Neural cell (in vitro differentiated cells): Measurements from ENCODE around the gene LSM6. TPM values are rescaled to one million over a fixed set of nuclear protein-coding genes. Genes with fewer than 3 reads are reported as not detected.

Source experiments
- H2AFZ ChIP-seq: fragments of 200-600, 300-800 bp; sonication (generic), shearing (Covaris generic); 2 replicates; pipeline ENCODE4 v1.6.0; 2014; ENCODE audit warnings: low read depth, mild to moderate bottlenecking, antibody characterized with exemption, low read length, moderate library complexity
- H3F3A ChIP-seq: fragments of 200-600 bp; shearing (Covaris generic); 2 replicates; pipeline ENCODE4 v1.6.1; 2016; ENCODE audit warnings: mild to moderate bottlenecking, moderate library complexity, mixed read lengths, antibody characterized with exemption, low read length; ENCODE audit not compliant: insufficient read depth, poor library complexity, severe bottlenecking
- H3K27ac ChIP-seq: fragments of 200-600, 300-800 bp; sonication (generic), shearing (Covaris generic); 2 replicates; pipeline ENCODE4 v1.5.1; 2014; ENCODE audit warnings: mild to moderate bottlenecking, low read length, moderate library complexity
- H3K27me3 ChIP-seq: fragments of 300-800, 200-600 bp; sonication (generic), shearing (Covaris generic); 2 replicates; pipeline ENCODE4 v1.6.0; 2014; ENCODE audit warnings: mild to moderate bottlenecking, low read depth, low read length, moderate library complexity; ENCODE audit not compliant: insufficient read depth
- H3K36me3 ChIP-seq: fragments of 300-800, 200-600 bp; sonication (generic), shearing (Covaris generic); 2 replicates; pipeline ENCODE4 v1.5.1; 2014; ENCODE audit warnings: mild to moderate bottlenecking, antibody characterized with exemption, low read length, moderate library complexity; ENCODE audit not compliant: insufficient read depth
- H3K4me2 ChIP-seq: fragments of 300-800, 200-600 bp; sonication (generic), shearing (Covaris generic); 2 replicates; pipeline ENCODE4 v1.6.0; 2014; ENCODE audit warnings: mild to moderate bottlenecking, low read length
- H3K4me3 ChIP-seq: fragments of 300-800, 200-600 bp; sonication (generic), shearing (Covaris generic); 2 replicates; pipeline ENCODE4 v1.5.1; 2014; ENCODE audit warnings: mild to moderate bottlenecking, low read length, moderate library complexity
- H3K79me2 ChIP-seq: fragments of 200-600 bp; shearing (Covaris generic); replicated peaks from 2 replicates; pipeline ENCODE4 v1.6.0; 2014; ENCODE audit warnings: mild to moderate bottlenecking, low read length, moderate library complexity; ENCODE audit not compliant: insufficient read depth
- H3K9ac ChIP-seq: fragments of 300-800, 200-600 bp; sonication (generic), shearing (Covaris generic); 2 replicates; pipeline ENCODE4 v1.6.1; 2016; ENCODE audit warnings: mild to moderate bottlenecking, low read length, mixed read lengths
- H3K9me2 ChIP-seq: fragments of 200-600 bp; shearing (Covaris generic); 2 replicates; pipeline ENCODE4 v1.6.1; 2016; ENCODE audit warnings: mild to moderate bottlenecking, low read length, mixed read lengths; ENCODE audit not compliant: insufficient read depth
- H3K9me3 ChIP-seq: fragments of 200-600, 300-800 bp; sonication (generic), shearing (Covaris generic); 2 replicates; pipeline ENCODE4 v1.6.1; 2016; ENCODE audit warnings: mild to moderate bottlenecking, mixed run types, low read length, moderate library complexity, mixed read lengths
- H4K20me1 ChIP-seq: fragments of 200-600 bp; shearing (Covaris generic); 2 replicates; pipeline ENCODE4 v1.6.1; 2016; ENCODE audit warnings: mild to moderate bottlenecking, mixed run types; ENCODE audit not compliant: insufficient read depth
- EP300 ChIP-seq: fragments of 450-650 bp; conservative IDR thresholded peaks from 2 replicates; pipeline ENCODE4 v1.6.1; 2014; ENCODE audit warnings: antibody characterized with exemption, mild to moderate bottlenecking, moderate library complexity; ENCODE audit not compliant: poor library complexity, severe bottlenecking
- EZH2 ChIP-seq: fragments of 200-600, 300-800 bp; shearing (Covaris generic), sonication (generic); IDR thresholded peaks from 2 replicates; pipeline ENCODE4 v1.6.1; 2014; ENCODE audit warnings: antibody characterized with exemption, low read length, borderline replicate concordance, mild to moderate bottlenecking; ENCODE audit not compliant: insufficient read depth, poor library complexity, severe bottlenecking
- MXI1 ChIP-seq: fragments of 450-650 bp; conservative IDR thresholded peaks from 2 replicates; pipeline ENCODE4 v1.6.1; 2014; ENCODE audit warnings: antibody characterized with exemption, mild to moderate bottlenecking; ENCODE audit not compliant: poor library complexity, severe bottlenecking
- POLR2AphosphoS5 ChIP-seq: IDR thresholded peaks from 2 replicates; pipeline ENCODE4 v1.6.1; 2012
- RAD21 ChIP-seq: fragments of 450-650 bp; conservative IDR thresholded peaks from 2 replicates; pipeline ENCODE4 v1.6.1; 2014; ENCODE audit warnings: antibody characterized with exemption, mild to moderate bottlenecking, moderate library complexity
- SMC3 ChIP-seq: fragments of 450-650 bp; conservative IDR thresholded peaks from 2 replicates; pipeline ENCODE4 v1.6.1; 2014; ENCODE audit warnings: antibody characterized with exemption, mild to moderate bottlenecking, moderate library complexity; ENCODE audit not compliant: poor library complexity
- TAF1 ChIP-seq: IDR thresholded peaks from 2 replicates; pipeline ENCODE4 v1.6.1; 2012; ENCODE audit warnings: low read depth
- polyA plus RNA-seq: library from polyadenylated mRNA; depleted of rRNA; stranded (reverse); fragments of >200 nt; gene quantifications from 2 replicates; pipeline ENCODE4 v1.2.3, GENCODE V29; 2014
- TF ChIP-seq, protein P1 (sequence below): fragments of 450-650 bp; IDR thresholded peaks from 2 replicates; pipeline ENCODE4 v1.5.1; 2014; ENCODE audit warnings: antibody characterized with exemption, mild to moderate bottlenecking, moderate library complexity; ENCODE audit not compliant: poor library complexity, severe bottlenecking
- TF ChIP-seq, protein P2 (sequence below): IDR thresholded peaks from 2 replicates; pipeline ENCODE4 v1.6.1; 2012; ENCODE audit warnings: borderline replicate concordance

The LSM6 gene
- polyA plus RNA-seq, 1 donor from 2014 or later: 123 TPM

DNA sequence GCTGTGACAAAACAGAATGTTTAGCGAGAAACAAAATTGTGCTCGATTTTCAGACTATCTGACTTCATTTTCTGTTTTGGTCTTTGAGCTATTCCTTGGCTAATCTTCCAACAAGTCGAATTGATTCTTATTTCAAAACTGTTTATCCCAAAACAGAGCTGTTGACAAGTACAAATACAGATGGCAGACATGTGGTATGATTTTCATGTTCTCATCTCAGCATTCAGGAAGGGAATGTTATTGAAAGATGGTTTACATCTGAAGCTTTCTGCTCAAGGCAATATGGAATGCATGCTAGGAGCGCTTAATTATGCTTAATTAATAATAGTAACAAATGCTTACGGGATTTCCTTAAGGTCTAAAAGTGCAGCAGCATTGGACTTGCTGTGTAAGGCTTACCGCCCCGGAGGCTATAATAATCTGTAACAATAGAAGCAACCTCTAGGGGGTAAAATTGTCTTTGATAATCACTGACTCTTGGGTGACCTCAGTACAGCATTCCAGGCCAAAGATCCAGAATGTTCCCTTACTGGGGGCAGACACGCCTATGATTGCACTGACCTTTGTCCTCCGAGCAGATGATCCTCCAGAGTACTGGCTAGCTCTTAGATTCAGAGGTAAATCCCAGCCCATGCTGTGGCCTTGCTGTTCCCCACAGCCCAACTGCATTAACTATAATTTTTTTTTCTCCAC is 16.4 kb downstream of the LSM6 start:
- no peak overlapping the region for H2AFZ ChIP-seq
- H3K79me2 ChIP-seq: no peaks in the 10 kb centered on the region
- no peak overlapping the region for H3K9ac ChIP-seq
- no peaks in the 10 kb centered on the region for H3K36me3 ChIP-seq
- TF ChIP-seq SMC3 (no peak), EP300 (no peak), TAF1 (no peak), RAD21 (no peak), MXI1 (no peak), EZH2 (no peak), POLR2AphosphoS5 (no peak)
- TF ChIP-seq, protein P1, sequence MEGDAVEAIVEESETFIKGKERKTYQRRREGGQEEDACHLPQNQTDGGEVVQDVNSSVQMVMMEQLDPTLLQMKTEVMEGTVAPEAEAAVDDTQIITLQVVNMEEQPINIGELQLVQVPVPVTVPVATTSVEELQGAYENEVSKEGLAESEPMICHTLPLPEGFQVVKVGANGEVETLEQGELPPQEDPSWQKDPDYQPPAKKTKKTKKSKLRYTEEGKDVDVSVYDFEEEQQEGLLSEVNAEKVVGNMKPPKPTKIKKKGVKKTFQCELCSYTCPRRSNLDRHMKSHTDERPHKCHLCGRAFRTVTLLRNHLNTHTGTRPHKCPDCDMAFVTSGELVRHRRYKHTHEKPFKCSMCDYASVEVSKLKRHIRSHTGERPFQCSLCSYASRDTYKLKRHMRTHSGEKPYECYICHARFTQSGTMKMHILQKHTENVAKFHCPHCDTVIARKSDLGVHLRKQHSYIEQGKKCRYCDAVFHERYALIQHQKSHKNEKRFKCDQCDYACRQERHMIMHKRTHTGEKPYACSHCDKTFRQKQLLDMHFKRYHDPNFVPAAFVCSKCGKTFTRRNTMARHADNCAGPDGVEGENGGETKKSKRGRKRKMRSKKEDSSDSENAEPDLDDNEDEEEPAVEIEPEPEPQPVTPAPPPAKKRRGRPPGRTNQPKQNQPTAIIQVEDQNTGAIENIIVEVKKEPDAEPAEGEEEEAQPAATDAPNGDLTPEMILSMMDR: no peak
- TF ChIP-seq, protein P2, sequence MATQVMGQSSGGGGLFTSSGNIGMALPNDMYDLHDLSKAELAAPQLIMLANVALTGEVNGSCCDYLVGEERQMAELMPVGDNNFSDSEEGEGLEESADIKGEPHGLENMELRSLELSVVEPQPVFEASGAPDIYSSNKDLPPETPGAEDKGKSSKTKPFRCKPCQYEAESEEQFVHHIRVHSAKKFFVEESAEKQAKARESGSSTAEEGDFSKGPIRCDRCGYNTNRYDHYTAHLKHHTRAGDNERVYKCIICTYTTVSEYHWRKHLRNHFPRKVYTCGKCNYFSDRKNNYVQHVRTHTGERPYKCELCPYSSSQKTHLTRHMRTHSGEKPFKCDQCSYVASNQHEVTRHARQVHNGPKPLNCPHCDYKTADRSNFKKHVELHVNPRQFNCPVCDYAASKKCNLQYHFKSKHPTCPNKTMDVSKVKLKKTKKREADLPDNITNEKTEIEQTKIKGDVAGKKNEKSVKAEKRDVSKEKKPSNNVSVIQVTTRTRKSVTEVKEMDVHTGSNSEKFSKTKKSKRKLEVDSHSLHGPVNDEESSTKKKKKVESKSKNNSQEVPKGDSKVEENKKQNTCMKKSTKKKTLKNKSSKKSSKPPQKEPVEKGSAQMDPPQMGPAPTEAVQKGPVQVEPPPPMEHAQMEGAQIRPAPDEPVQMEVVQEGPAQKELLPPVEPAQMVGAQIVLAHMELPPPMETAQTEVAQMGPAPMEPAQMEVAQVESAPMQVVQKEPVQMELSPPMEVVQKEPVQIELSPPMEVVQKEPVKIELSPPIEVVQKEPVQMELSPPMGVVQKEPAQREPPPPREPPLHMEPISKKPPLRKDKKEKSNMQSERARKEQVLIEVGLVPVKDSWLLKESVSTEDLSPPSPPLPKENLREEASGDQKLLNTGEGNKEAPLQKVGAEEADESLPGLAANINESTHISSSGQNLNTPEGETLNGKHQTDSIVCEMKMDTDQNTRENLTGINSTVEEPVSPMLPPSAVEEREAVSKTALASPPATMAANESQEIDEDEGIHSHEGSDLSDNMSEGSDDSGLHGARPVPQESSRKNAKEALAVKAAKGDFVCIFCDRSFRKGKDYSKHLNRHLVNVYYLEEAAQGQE: no peak
- no peak overlapping the region for H3K4me3 ChIP-seq
- H3K9me2 ChIP-seq: no peaks in the 10 kb centered on the region
- no peaks in the 10 kb centered on the region for H3F3A ChIP-seq
- no peaks in the 10 kb centered on the region for H4K20me1 ChIP-seq
- H3K9me3 ChIP-seq: no peaks in the 10 kb centered on the region
- H3K4me2 ChIP-seq: no peak overlapping the region
- no peaks in the 10 kb centered on the region for H3K27me3 ChIP-seq
- no peak overlapping the region for H3K27ac ChIP-seq

DNA sequence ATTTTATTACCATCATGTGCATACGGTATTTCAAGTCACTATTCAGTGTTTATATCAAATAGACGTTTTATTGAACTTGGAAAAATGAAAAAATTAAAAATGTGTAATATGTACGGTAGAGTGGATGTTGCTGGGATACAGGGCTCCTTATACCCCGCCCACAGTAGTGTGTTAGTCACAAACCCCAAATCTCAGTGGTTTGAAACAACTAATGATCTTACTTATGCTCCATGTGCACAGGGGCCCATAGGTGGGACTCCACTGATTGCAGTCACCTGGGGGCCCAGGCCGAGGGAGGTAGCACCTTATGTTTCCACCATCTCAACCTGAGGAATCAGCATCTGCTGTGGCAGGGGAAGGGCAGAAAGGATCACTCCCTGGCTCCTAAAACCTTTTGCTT is 18.1 kb downstream of the LSM6 start:
- no peaks in the 10 kb centered on the region for H3F3A ChIP-seq
- no peaks in the 10 kb centered on the region for H3K36me3 ChIP-seq
- TF ChIP-seq EZH2 (no peak), MXI1 (no peak), TAF1 (no peak), SMC3 (no peak), EP300 (no peak), RAD21 (no peak), POLR2AphosphoS5 (no peak)
- TF ChIP-seq, protein P1: no peak
- TF ChIP-seq, protein P2: no peak
- H3K27ac ChIP-seq: no peak overlapping the region
- no peaks in the 10 kb centered on the region for H3K79me2 ChIP-seq
- H3K9ac ChIP-seq: no peak overlapping the region
- no peaks in the 10 kb centered on the region for H3K9me2 ChIP-seq
- H3K4me2 ChIP-seq: no peak overlapping the region
- no peaks in the 10 kb centered on the region for H4K20me1 ChIP-seq
- no peaks in the 10 kb centered on the region for H3K9me3 ChIP-seq
- no peak overlapping the region for H2AFZ ChIP-seq
- no peaks in the 10 kb centered on the region for H3K27me3 ChIP-seq
- H3K4me3 ChIP-seq: no peak overlapping the region
